ENCODE data around the gene NRF1. TPM values are rescaled to one million over a fixed set of nuclear protein-coding genes. Genes with fewer than 3 reads are reported as not detected.

NRF1 gene
- total and polyA plus RNA-seq, 2 of the 8 experiments (the other 6 are each of a cell fraction or from before 2014, with no cell fraction given) = 18.2 to 21.4 TPM

DNA sequence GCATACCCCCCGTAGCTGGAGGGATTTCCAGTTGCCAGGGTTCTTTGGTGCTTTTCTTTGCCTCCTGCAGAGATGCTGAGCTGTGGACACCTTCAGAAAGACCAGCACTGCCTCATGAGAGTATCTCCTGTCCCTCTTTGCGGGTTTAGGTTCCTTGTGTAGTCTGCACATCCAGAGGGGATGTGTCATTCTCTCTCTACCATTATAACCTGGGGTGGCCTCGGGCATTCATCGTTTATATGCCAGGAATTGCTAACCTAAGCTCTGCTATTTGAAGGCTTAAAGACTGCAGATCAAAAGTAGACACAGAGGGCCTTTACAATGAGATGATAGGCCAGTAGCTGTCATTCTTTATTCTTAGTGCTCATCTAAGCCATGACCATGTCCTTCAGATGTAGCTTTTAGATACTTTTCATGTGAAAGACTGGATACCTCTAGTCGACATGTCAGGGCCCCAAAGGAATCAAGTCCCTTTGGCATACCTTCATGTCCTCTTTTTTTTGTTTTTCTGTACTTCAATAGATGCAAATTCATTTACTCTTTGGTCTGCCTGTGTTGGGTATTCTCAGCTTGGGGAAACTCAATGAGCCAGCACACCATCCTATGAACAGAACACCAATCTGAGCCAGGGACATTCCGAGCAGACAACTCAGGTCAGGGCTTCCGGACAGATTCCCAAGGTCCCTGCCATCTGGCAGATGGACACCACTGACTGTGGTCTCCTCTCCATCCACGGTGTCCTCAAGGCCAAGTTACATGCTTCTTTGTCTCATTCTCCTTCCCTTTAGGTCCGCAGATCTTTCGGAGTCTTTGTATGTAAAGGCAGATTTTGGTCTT lies 129.3 kb downstream of the NRF1 start:
- no peak overlapping the region for H3K18ac ChIP-seq (ENCODE audit: extremely low read depth, low read length)
- ChIA-PET CTCF (ENCODE audit: partially characterized antibody) (interaction anchor here (0.8 to 1.9 kb wide), 5 partner anchors 10 to 95 kb away, joined by 3 to 5 read pairs (median 3); no protein-coding TSS in a partner anchor), POLR2A (ENCODE audit: partially characterized antibody) (interaction anchor here (0.6 to 1.8 kb wide), 2 partner anchors 33 to 715 kb away, joined by 4 read pairs; no protein-coding TSS in a partner anchor)
- no peak for FAIRE-seq
- no peaks in the 10 kb centered on the region for H3K27me3 ChIP-seq (replicated peaks in 1 of 4; ENCODE audit: control insufficient read depth in 3 of 4, extremely low read depth in 1 of 4, insufficient read depth in 3 of 4, low read length in 3 of 4)
- no peak overlapping the region for H3K56ac ChIP-seq (replicated peaks; ENCODE audit: insufficient read length, low read depth, low read length)
- H3K4me3 ChIP-seq (ENCODE audit: extremely low read depth in 1 of 4, insufficient read depth in 2 of 4, low read depth in 3 of 4, low read length in 4 of 4) = no peak overlapping the region
- no peak overlapping the region for H2BK120ac ChIP-seq (replicated peaks; ENCODE audit: low read depth, low read length)
- H3K14ac ChIP-seq (ENCODE audit: insufficient read length) = no peak overlapping the region
- no peaks in the 10 kb centered on the region; the same call in 1 of the 2 replicates for H3K79me1 ChIP-seq (ENCODE audit: low read depth, low read length)
- no peak overlapping the region for H3K23ac ChIP-seq (ENCODE audit: insufficient read length)
- no peak overlapping the region for H2BK5ac ChIP-seq (ENCODE audit: low read depth, low read length)
- H3K23me2 ChIP-seq (ENCODE audit: low read depth, low read length) = no peaks in the 10 kb centered on the region
- no peak overlapping the region for H3K9ac ChIP-seq (replicated peaks in 1 of 4; ENCODE audit: extremely low read depth in 1 of 4, low read depth in 3 of 4, low read length in 3 of 4)
- no peak overlapping the region for H2AK5ac ChIP-seq (ENCODE audit: low read depth, low read length)
- H4K20me1 ChIP-seq (replicated peaks in 1 of 2; ENCODE audit: control insufficient read depth in 1 of 2, insufficient read depth in 2 of 2, low read length in 2 of 2) = no peaks in the 10 kb centered on the region
- H4K8ac ChIP-seq (ENCODE audit: extremely low read depth, insufficient read depth, low read length) = no peak overlapping the region
- no peak for TF ChIP-seq RBBP5 (IDR thresholded peaks at IDR 0.05; ENCODE audit: borderline replicate concordance, low read depth, low read length)
- no peak for TF ChIP-seq TBP (IDR thresholded peaks at IDR 0.05; ENCODE audit: low read depth, low read length)
- TF ChIP-seq CBX5 (IDR thresholded peaks at IDR 0.05; ENCODE audit: low read depth, low read length) = no peak
- no peak for TF ChIP-seq TAF1 (IDR thresholded peaks at IDR 0.05; ENCODE audit: low read depth, low read length)
- TF ChIP-seq, protein P1, sequence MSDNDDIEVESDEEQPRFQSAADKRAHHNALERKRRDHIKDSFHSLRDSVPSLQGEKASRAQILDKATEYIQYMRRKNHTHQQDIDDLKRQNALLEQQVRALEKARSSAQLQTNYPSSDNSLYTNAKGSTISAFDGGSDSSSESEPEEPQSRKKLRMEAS (IDR thresholded peaks at IDR 0.05) = no peak
- TF ChIP-seq, protein P2, sequence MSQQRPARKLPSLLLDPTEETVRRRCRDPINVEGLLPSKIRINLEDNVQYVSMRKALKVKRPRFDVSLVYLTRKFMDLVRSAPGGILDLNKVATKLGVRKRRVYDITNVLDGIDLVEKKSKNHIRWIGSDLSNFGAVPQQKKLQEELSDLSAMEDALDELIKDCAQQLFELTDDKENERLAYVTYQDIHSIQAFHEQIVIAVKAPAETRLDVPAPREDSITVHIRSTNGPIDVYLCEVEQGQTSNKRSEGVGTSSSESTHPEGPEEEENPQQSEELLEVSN (IDR thresholded peaks at IDR 0.05) = no peak
- no peak for TF ChIP-seq RFX5 (IDR thresholded peaks at IDR 0.05; ENCODE audit: borderline replicate concordance, low read depth, low read length)
- no peak for TF ChIP-seq SP2 (IDR thresholded peaks at IDR 0.05; ENCODE audit: low read length)
- no peak overlapping the region for H3K4me2 ChIP-seq (ENCODE audit: insufficient read depth in 1 of 2, low read depth in 2 of 2, low read length in 2 of 2)
- peaks cover 7 to 15% (median 10%) of the 10 kb centered on the region in 4 experiments; a peak in 6 of 7 replicates for H3K4me1 ChIP-seq (replicated peaks in 1 of 4; ENCODE audit: control insufficient read depth in 3 of 4, insufficient read depth in 4 of 4, low read length in 3 of 4)
- no peak overlapping the region for H3K4ac ChIP-seq (replicated peaks; ENCODE audit: insufficient read length, low read depth, low read length)
- WGBS, 2 experiments (ENCODE audit: extremely low coverage in 1 of 2, insufficient coverage in 1 of 2, insufficient read length in 1 of 2, insufficient replicate concordance in 2 of 2, low coverage in 1 of 2, low lambda C conversion rate in 2 of 2, missing lambda C conversion rate in 1 of 2) = 87% methylated on average over 10 of the region's 10 CpGs; no CpG with 5 or more reads in 1 of the 2 experiments
- no peak overlapping the region for H4K91ac ChIP-seq (replicated peaks; ENCODE audit: insufficient read length, low read length)
- H3K79me2 ChIP-seq (ENCODE audit: control insufficient read depth in 1 of 2, insufficient read depth in 2 of 2, low read length in 2 of 2) = no peaks in the 10 kb centered on the region
- H2AFZ ChIP-seq (ENCODE audit: low read length) = no peak overlapping the region
- no peak overlapping the region for H3K27ac ChIP-seq (ENCODE audit: low read depth, low read length)
- H3K36me3 ChIP-seq (ENCODE audit: control insufficient read depth in 2 of 4, insufficient read depth in 4 of 4, low read length in 3 of 4) = peaks cover 0 to 8% (median 0%) of the 10 kb centered on the region in 4 experiments; a peak in 2 of 8 replicates
- H3K9me3 ChIP-seq (ENCODE audit: insufficient read depth in 2 of 2, low read depth in 1 of 2, low read length in 1 of 2) = no peaks in the 10 kb centered on the region
- no peak for DNase-seq (ENCODE audit: low read depth in 1 of 2, low spot score in 2 of 2)
- no peak overlapping the region for H2BK12ac ChIP-seq (ENCODE audit: low read depth, low read length)
- no peak overlapping the region for H2BK15ac ChIP-seq (ENCODE audit: low read length)
- no peak overlapping the region for H4K5ac ChIP-seq (ENCODE audit: insufficient read length, low read depth, low read length)
- H2BK20ac ChIP-seq (ENCODE audit: low read length) = no peak overlapping the region
